ENCODE measurements around the gene XCR1. TPM values are rescaled to one million over a fixed set of nuclear protein-coding genes. Genes with fewer than 3 reads are reported as not detected.

Gene XCR1
- total and polyA plus RNA-seq, 2 of the 8 experiments (the other 6 are each of a cell fraction or from before 2014, with no cell fraction given): 0.53 TPM; not detected in 1

DNA sequence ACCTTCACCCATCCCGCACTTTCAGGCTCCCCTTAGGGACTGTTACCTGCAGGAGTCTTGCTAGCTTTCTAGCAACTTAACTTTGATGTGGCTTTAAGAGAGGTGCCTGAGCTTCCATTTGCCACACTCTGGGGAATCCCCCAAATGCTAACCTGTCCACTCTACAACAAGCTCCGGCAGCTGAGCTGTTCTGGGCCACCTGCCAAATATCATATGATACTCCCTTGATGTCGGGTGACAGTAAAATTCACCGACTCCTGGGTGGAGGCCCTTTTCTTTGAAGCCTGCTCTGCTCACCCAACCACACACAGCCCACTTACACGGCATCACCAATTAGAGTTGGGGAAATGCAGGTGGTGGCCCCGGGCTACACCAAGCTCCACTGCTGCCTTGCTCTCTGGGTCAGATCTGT, 38.0 kb upstream of the XCR1 start (continued):
- TF ChIP-seq, protein P1, sequence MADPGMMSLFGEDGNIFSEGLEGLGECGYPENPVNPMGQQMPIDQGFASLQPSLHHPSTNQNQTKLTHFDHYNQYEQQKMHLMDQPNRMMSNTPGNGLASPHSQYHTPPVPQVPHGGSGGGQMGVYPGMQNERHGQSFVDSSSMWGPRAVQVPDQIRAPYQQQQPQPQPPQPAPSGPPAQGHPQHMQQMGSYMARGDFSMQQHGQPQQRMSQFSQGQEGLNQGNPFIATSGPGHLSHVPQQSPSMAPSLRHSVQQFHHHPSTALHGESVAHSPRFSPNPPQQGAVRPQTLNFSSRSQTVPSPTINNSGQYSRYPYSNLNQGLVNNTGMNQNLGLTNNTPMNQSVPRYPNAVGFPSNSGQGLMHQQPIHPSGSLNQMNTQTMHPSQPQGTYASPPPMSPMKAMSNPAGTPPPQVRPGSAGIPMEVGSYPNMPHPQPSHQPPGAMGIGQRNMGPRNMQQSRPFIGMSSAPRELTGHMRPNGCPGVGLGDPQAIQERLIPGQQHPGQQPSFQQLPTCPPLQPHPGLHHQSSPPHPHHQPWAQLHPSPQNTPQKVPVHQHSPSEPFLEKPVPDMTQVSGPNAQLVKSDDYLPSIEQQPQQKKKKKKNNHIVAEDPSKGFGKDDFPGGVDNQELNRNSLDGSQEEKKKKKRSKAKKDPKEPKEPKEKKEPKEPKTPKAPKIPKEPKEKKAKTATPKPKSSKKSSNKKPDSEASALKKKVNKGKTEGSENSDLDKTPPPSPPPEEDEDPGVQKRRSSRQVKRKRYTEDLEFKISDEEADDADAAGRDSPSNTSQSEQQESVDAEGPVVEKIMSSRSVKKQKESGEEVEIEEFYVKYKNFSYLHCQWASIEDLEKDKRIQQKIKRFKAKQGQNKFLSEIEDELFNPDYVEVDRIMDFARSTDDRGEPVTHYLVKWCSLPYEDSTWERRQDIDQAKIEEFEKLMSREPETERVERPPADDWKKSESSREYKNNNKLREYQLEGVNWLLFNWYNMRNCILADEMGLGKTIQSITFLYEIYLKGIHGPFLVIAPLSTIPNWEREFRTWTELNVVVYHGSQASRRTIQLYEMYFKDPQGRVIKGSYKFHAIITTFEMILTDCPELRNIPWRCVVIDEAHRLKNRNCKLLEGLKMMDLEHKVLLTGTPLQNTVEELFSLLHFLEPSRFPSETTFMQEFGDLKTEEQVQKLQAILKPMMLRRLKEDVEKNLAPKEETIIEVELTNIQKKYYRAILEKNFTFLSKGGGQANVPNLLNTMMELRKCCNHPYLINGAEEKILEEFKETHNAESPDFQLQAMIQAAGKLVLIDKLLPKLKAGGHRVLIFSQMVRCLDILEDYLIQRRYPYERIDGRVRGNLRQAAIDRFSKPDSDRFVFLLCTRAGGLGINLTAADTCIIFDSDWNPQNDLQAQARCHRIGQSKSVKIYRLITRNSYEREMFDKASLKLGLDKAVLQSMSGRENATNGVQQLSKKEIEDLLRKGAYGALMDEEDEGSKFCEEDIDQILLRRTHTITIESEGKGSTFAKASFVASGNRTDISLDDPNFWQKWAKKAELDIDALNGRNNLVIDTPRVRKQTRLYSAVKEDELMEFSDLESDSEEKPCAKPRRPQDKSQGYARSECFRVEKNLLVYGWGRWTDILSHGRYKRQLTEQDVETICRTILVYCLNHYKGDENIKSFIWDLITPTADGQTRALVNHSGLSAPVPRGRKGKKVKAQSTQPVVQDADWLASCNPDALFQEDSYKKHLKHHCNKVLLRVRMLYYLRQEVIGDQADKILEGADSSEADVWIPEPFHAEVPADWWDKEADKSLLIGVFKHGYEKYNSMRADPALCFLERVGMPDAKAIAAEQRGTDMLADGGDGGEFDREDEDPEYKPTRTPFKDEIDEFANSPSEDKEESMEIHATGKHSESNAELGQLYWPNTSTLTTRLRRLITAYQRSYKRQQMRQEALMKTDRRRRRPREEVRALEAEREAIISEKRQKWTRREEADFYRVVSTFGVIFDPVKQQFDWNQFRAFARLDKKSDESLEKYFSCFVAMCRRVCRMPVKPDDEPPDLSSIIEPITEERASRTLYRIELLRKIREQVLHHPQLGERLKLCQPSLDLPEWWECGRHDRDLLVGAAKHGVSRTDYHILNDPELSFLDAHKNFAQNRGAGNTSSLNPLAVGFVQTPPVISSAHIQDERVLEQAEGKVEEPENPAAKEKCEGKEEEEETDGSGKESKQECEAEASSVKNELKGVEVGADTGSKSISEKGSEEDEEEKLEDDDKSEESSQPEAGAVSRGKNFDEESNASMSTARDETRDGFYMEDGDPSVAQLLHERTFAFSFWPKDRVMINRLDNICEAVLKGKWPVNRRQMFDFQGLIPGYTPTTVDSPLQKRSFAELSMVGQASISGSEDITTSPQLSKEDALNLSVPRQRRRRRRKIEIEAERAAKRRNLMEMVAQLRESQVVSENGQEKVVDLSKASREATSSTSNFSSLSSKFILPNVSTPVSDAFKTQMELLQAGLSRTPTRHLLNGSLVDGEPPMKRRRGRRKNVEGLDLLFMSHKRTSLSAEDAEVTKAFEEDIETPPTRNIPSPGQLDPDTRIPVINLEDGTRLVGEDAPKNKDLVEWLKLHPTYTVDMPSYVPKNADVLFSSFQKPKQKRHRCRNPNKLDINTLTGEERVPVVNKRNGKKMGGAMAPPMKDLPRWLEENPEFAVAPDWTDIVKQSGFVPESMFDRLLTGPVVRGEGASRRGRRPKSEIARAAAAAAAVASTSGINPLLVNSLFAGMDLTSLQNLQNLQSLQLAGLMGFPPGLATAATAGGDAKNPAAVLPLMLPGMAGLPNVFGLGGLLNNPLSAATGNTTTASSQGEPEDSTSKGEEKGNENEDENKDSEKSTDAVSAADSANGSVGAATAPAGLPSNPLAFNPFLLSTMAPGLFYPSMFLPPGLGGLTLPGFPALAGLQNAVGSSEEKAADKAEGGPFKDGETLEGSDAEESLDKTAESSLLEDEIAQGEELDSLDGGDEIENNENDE (IDR thresholded peaks at IDR 0.05; ENCODE audit: insufficient replicate concordance, low read length): no peak
- TF ChIP-seq NRF1 (IDR thresholded peaks at IDR 0.05; ENCODE audit: low read depth, low read length) (no peak), CTBP2 (IDR thresholded peaks at IDR 0.05; ENCODE audit: borderline replicate concordance, insufficient read depth, insufficient read length, low read length) (no peak), NANOG (IDR thresholded peaks at IDR 0.05; ENCODE audit: insufficient read depth, low read depth, low read length, poor library complexity, severe bottlenecking) (no peak), EGR1 (IDR thresholded peaks at IDR 0.05; ENCODE audit: borderline replicate concordance, low read depth, low read length) (no peak), RFX5 (IDR thresholded peaks at IDR 0.05; ENCODE audit: borderline replicate concordance, low read depth, low read length) (no peak), TAF7 (optimal IDR thresholded peaks at IDR 0.05; ENCODE audit: borderline replicate concordance, low read depth, low read length) (no peak)
- TF ChIP-seq, protein P2, sequence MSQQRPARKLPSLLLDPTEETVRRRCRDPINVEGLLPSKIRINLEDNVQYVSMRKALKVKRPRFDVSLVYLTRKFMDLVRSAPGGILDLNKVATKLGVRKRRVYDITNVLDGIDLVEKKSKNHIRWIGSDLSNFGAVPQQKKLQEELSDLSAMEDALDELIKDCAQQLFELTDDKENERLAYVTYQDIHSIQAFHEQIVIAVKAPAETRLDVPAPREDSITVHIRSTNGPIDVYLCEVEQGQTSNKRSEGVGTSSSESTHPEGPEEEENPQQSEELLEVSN (IDR thresholded peaks at IDR 0.05): no peak
- TF ChIP-seq, protein P3, sequence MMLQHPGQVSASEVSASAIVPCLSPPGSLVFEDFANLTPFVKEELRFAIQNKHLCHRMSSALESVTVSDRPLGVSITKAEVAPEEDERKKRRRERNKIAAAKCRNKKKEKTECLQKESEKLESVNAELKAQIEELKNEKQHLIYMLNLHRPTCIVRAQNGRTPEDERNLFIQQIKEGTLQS (IDR thresholded peaks at IDR 0.05; ENCODE audit: insufficient read depth, low read depth, low read length): no peak

All from H1 (cell line).